GM23248 (cell line): ENCODE results near the gene ADORA1. TPM values are rescaled to one million over a fixed set of nuclear protein-coding genes. Genes with fewer than 3 reads are reported as not detected.
A peak's percentile ranks its signal among the peaks of the same experiment; 100 is the strongest.

ENCODE experiments used
- DNase-seq: peaks from one replicate; pipeline ENCODE4 v3.0.0-alpha.2; 2015
- H2AFZ ChIP-seq: fragments of 200-600 bp; sonication (generic); 2 replicates; pipeline ENCODE4 v1.6.1; 2016; ENCODE audit warnings: antibody characterized with exemption
- H3F3A ChIP-seq: fragments of 200-600 bp; sonication (generic); 2 replicates; pipeline ENCODE4 v1.6.1; 2016; ENCODE audit warnings: mild to moderate bottlenecking, antibody characterized with exemption, mixed run types; ENCODE audit not compliant: insufficient read depth
- H3K27ac ChIP-seq: fragments of 200-600 bp; sonication (generic); 2 replicates; pipeline ENCODE4 v1.5.1; 2016; ENCODE audit warnings: mild to moderate bottlenecking
- H3K27me3 ChIP-seq: fragments of 200-600 bp; sonication (generic); replicated peaks from 2 replicates; pipeline ENCODE4 v1.6.1; 2016; ENCODE audit warnings: mild to moderate bottlenecking; ENCODE audit not compliant: insufficient read depth
- H3K36me3 ChIP-seq: fragments of 200-600 bp; sonication (generic); 2 replicates; pipeline ENCODE4 v1.6.1; 2016; ENCODE audit warnings: low read depth, mild to moderate bottlenecking
- H3K4me1 ChIP-seq: fragments of 200-600 bp; sonication (generic); 2 replicates; pipeline ENCODE4 v1.6.1; 2016; ENCODE audit warnings: mild to moderate bottlenecking; ENCODE audit not compliant: insufficient read depth
- H3K4me2 ChIP-seq: fragments of 200-600 bp; sonication (generic); one replicate; pipeline ENCODE4 v1.6.1; 2016; ENCODE audit warnings: mild to moderate bottlenecking; ENCODE audit not compliant: unreplicated experiment
- H3K4me3 ChIP-seq: fragments of 200-600 bp; sonication (generic); 2 replicates; pipeline ENCODE4 v1.5.1; 2016; ENCODE audit warnings: mild to moderate bottlenecking
- H3K79me2 ChIP-seq: fragments of 200-600 bp; sonication (generic); 2 replicates; pipeline ENCODE4 v1.6.1; 2016; ENCODE audit warnings: mild to moderate bottlenecking; ENCODE audit not compliant: insufficient read depth
- H3K9ac ChIP-seq: fragments of 200-600 bp; sonication (generic); 2 replicates; pipeline ENCODE4 v1.6.1; 2016; ENCODE audit warnings: mild to moderate bottlenecking
- H3K9me2 ChIP-seq: fragments of 200-600 bp; sonication (generic); 2 replicates; pipeline ENCODE4 v1.6.1; 2016; ENCODE audit warnings: mixed run types, mild to moderate bottlenecking, moderate library complexity; ENCODE audit not compliant: insufficient read depth
- H3K9me3 ChIP-seq: fragments of 200-600 bp; sonication (generic); one replicate; pipeline ENCODE4 v1.6.1; 2017; ENCODE audit warnings: low read depth
- H4K20me1 ChIP-seq: fragments of 200-600 bp; sonication (generic); 2 replicates; pipeline ENCODE4 v1.6.0; 2016; ENCODE audit not compliant: insufficient read depth
- EZH2 ChIP-seq: fragments of 200-600 bp; sonication (generic); IDR thresholded peaks from 2 replicates; pipeline ENCODE4 v1.6.1; 2018; ENCODE audit warnings: antibody characterized with exemption, mild to moderate bottlenecking; ENCODE audit not compliant: insufficient read depth, poor library complexity, severe bottlenecking
- EZH2phosphoT487 ChIP-seq: fragments of 200-600 bp; sonication (generic); IDR thresholded peaks from 2 replicates; pipeline ENCODE4 v1.6.1; 2018; ENCODE audit warnings: antibody characterized with exemption, moderate library complexity, mild to moderate bottlenecking, low read depth; ENCODE audit not compliant: insufficient read depth
- WGBS, 2 experiments: methylation state at CpG; one replicate each; pipeline ENCODE4 v1.1.6; 2015 to 2017; ENCODE audit warnings: low lambda C conversion rate in 2 of 2, low coverage in 1 of 2; ENCODE audit errors: missing lambda C conversion rate in 2 of 2; 5-methylcytosine and 5-hydroxymethylcytosine counted together
- in situ Hi-C: fragments of 300-500 bp; cut with MboI; formaldehyde crosslinking; loops from 2 replicates; pipeline ENCODE4 v1.15.0; 2020
- polyA plus RNA-seq: library from polyadenylated mRNA; unstranded; fragments of >200 nt; fragmentation: Nextera tagmentation; extraction: Ambion mirVana; gene quantifications from 2 replicates; pipeline ENCODE4 v1.2.1, GENCODE V29; 2016
- total RNA-seq: library from RNA; depleted of rRNA; stranded (reverse); fragments of >200 nt; shearing (Covaris generic); gene quantifications from 2 replicates; pipeline ENCODE4 v1.2.3, GENCODE V29; 2014

The ADORA1 gene
- total and polyA plus RNA-seq, 2 experiments from 2014 or later = 2.2 to 5.8 TPM

DNA sequence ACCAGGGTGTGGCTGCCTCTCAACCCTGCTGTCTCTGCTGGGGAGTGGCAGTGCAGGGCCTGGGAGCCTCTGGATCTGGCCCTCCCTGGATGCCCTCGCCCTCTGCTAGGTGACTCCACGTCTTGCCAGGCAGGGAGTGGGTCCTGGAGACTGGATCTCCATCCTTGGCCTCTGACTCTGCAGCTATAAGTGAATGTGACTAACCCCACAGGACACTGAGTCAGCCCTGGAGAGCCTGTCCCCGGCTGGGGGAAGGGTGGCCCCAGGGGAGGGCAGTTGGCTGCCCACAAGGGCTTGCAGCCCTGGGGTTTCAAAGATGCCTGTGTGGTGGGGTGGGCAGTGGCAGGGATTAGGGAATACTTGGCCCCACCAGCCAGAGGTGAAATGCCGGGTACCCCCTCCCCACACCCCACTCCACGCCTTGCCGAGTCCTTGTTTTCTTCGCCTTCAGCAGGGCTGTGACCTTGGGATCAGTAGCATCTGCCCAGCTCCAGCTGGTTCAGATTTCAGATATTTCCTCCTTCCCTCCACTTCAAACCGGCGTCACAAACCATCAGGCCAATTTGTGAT lies 50.0 kb downstream of the ADORA1 start:
- in situ Hi-C loops = no loop called here
- WGBS, 2 experiments = 7% methylated on average over 9 of the region's 9 CpGs
- DNase-seq = peak; percentile 88
- Histone ChIP-seq H3K9me3 (no peaks in the 10 kb centered on the region), H3K27me3 (no peaks in the 10 kb centered on the region), H3F3A (peaks cover 21% of the 10 kb centered on the region), H3K4me2 (peak overlapping the region; percentile 56), H2AFZ (peak overlapping the region; percentile 63), H3K27ac (peak overlapping the region; percentile 74), H4K20me1 (no peaks in the 10 kb centered on the region), H3K36me3 (no peaks in the 10 kb centered on the region), H3K4me1 (peaks cover 33% of the 10 kb centered on the region), H3K9me2 (no peaks in the 10 kb centered on the region), H3K9ac (peak overlapping the region; percentile 61), H3K79me2 (no peaks in the 10 kb centered on the region), H3K4me3 (no peak overlapping the region)
- TF ChIP-seq EZH2phosphoT487 (no peak), EZH2 (no peak)

DNA sequence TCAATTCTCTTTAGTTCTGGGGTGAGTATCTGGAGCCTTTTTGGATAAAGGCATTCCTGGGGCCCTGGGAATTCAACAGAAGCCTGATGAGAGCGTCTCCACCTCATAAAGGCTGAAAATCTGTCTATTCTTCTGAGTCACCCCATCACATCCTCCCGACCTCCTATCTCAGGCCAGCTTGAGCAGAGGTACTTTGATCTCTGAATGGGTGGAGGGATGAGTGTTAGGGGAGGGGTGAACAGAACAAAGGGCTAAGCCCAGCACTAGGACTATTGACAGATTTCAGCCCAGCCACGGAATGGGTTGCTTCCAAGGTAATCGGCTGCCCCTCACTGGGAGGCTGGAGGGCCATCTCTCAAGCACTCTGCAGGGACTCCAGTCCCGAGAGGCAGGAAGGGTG lies 50.6 kb downstream of the ADORA1 start:
- 44 to 48% methylated on average over 5 of the region's 5 CpGs for WGBS, 2 experiments

DNA sequence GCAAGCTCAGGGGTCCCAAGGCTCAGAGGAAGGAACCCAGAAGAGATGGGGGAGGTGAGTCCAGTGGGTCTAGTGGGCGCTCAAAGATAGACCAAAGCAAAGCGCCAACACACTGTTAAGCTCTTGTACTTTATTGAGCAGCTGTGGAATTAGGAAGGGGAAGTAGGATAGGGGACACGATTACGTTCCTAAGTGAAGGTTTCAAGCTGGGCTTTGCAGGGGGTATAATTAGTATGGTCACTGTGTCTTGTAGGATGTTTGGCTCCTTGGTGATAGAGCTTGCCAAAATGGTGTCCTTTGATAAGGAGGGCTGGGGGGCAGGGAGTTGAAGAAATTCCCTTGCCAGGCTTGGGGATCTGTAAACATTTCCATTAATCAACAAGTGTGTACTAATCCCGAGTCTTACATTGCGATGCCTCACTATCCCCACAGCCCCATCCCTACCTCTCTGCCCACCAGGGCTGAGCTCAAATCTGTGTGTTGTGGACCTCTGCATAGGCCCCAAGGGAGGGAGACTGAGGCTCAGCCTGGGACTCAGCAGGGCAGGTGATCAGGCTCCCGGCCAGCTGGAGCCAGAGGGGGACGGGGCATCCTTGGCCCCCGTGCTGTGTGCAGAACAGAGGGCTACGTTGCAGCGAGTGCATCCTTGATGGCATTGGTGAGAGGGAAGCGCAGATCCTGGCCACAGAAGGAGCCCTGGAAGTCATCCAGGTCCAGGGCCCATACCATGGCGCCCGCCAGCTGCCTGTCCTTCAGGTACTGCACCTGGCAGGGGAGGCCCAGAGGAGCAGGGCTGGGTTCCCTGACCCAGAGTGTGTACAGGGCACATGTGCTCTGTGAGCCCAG lies 51.5 kb downstream of the ADORA1 start:
- Histone ChIP-seq H3K27ac (no peak overlapping the region), H3K79me2 (no peaks in the 10 kb centered on the region), H3K4me3 (no peak overlapping the region), H4K20me1 (no peaks in the 10 kb centered on the region), H2AFZ (no peak overlapping the region), H3K36me3 (no peaks in the 10 kb centered on the region), H3K4me1 (peaks cover 33% of the 10 kb centered on the region), H3K27me3 (no peaks in the 10 kb centered on the region), H3K9me3 (no peaks in the 10 kb centered on the region), H3K9ac (no peak overlapping the region), H3K9me2 (no peaks in the 10 kb centered on the region), H3F3A (peaks cover 21% of the 10 kb centered on the region), H3K4me2 (no peak overlapping the region)
- in situ Hi-C loops = no loop called here
- DNase-seq = no peak
- no peak for TF ChIP-seq EZH2
- WGBS, 2 experiments = 97 to 99% methylated on average over 13 to 14 of the region's 14 CpGs

More for the DNA sequence above, 50.6 kb downstream of the ADORA1 start:
- Histone ChIP-seq H3K9me2 (no peaks in the 10 kb centered on the region), H3K27me3 (no peaks in the 10 kb centered on the region), H3K27ac (peak overlapping the region; percentile 74), H3K4me1 (peaks cover 33% of the 10 kb centered on the region), H3K4me3 (no peak overlapping the region), H3K9ac (peak overlapping the region; percentile 61), H3K36me3 (no peaks in the 10 kb centered on the region), H2AFZ (peak overlapping the region; percentile 63), H4K20me1 (no peaks in the 10 kb centered on the region), H3K79me2 (no peaks in the 10 kb centered on the region), H3F3A (peaks cover 21% of the 10 kb centered on the region), H3K4me2 (peak overlapping the region; percentile 56), H3K9me3 (no peaks in the 10 kb centered on the region)
- TF ChIP-seq EZH2 = no peak
- no peak for TF ChIP-seq EZH2phosphoT487
- DNase-seq = peak; percentile 62
- in situ Hi-C loops = no loop called here

DNA sequence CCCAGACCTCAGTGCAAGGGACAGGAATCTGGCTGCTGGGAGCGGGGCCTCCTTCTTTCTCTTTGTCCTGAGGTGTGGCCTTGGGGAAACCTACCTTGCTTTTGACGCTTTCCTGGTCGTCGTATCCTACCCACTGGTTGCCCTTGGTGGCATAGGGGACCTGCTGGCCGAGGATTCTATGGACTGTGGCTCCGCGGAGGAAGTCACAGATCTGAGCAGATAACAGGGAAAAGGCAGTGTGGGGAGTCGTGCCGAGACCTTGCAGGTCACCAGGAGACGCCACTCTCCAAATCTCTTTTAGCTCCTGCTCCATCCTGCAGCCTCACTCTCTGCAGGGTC lies 52.1 kb downstream of the ADORA1 start:
- H3K27ac ChIP-seq = no peak overlapping the region
- no peaks in the 10 kb centered on the region for H3K36me3 ChIP-seq
- H3F3A ChIP-seq = peaks cover 21% of the 10 kb centered on the region
- no peaks in the 10 kb centered on the region for H3K9me2 ChIP-seq
- no peaks in the 10 kb centered on the region for H3K79me2 ChIP-seq
- H3K4me1 ChIP-seq = peaks cover 33% of the 10 kb centered on the region
- WGBS, 2 experiments = 96 to 97% methylated on average over 10 of the region's 10 CpGs
- no peaks in the 10 kb centered on the region for H3K9me3 ChIP-seq
- in situ Hi-C loops = no loop called here
- DNase-seq = no peak
- no peaks in the 10 kb centered on the region for H3K27me3 ChIP-seq
- no peak overlapping the region for H3K4me2 ChIP-seq
- H3K9ac ChIP-seq = no peak overlapping the region
- no peaks in the 10 kb centered on the region for H4K20me1 ChIP-seq
- no peak for TF ChIP-seq EZH2
- TF ChIP-seq EZH2phosphoT487 = no peak
- no peak overlapping the region for H2AFZ ChIP-seq
- no peak overlapping the region for H3K4me3 ChIP-seq
